HTERT RPE-1 (cell line): Measurements from ENCODE around the gene LPIN2.
"Not testable (repeated sequence)": the region's sequence is repeated elsewhere in the genome, so short reads cannot be mapped to it uniquely, and the experiment has no call there.

Experiments
- in situ Hi-C: fragments of 300-500 bp; cut with MboI; formaldehyde crosslinking; loops from 4 replicates; pipeline ENCODE4 v1.14.3; 2020; ENCODE audit warnings: low sequenced_read_pairs

LPIN2 gene

GRCh38 chr18:3008541-3008940 is 4.4 kb downstream of the LPIN2 start:
- in situ Hi-C loops = no loop called here

DNA sequence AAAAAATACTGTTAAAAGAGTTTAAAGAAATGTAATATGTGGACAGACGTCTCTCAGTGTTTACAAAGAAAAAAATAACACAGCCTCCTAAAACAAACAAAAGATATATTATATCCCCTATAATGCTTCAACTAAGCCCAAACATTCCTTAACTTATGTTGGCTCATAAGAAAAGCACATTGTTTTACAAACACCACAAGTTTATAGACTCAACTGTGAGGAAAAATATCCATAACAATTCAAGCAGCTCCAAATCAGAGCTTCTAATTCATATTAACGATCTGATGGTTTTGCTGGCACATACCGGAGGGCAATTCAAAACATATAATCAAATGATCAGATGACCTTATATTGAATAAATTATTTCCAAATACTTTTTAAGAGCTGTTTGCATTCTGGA is 5.5 kb downstream of the LPIN2 start:
- in situ Hi-C loops = no loop called here

- in situ Hi-C loops = no loop called here
These were observed 7.5 kb downstream of the LPIN2 start for GRCh38 chr18:3005462-3005861.

- in situ Hi-C loops = not testable (repeated sequence)
These were observed 9.2 kb downstream of the LPIN2 start for GRCh38 chr18:3003766-3004165.

GRCh38 chr18:3002732-3003131 is 10.2 kb downstream of the LPIN2 start:
- in situ Hi-C loops = no loop called here

DNA sequence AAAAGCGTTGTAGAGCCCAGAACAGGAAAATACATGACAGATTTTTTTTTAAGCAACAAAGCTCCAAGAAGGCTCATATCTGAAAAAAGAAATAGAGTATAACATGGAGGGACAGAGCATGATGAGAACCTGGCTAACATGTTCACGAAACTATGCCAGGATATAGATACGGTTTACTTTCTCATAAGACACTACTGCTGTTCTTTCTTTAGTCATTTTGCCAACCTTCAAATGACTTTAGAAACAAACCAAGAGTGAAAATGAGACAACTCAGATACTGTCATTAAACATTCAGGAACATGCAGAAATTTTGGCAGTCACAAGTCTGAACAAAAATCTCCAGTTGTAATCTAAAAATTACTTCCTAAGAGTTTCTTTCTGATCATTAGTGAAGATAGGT is 14.3 kb downstream of the LPIN2 start:
- in situ Hi-C loops = no loop called here

- in situ Hi-C loops = no loop called here
These were observed 14.9 kb downstream of the LPIN2 start for GRCh38 chr18:2997846-2998564.

DNA sequence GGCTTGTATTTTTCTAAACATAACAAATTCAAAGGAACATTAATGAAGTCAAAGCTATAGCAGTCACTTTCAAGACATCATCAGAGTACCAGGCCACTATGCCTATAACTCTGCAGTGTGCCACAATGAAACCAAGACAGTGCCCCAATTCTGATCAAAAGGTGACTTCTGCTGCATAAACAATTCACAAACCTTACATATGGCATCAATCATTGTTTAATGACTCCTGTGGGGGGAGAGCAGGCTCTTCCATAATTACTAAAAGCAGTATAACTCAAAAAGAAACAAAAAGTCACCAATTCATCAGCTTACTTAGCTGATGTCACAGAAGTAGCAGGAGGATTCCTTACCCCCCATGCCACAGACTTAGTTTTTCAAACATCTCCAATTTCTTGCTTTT is 15.5 kb downstream of the LPIN2 start:
- in situ Hi-C loops = no loop called here

GRCh38 chr18:2994603-2995432 is 18.1 kb downstream of the LPIN2 start:
- in situ Hi-C loops = no loop called here

DNA sequence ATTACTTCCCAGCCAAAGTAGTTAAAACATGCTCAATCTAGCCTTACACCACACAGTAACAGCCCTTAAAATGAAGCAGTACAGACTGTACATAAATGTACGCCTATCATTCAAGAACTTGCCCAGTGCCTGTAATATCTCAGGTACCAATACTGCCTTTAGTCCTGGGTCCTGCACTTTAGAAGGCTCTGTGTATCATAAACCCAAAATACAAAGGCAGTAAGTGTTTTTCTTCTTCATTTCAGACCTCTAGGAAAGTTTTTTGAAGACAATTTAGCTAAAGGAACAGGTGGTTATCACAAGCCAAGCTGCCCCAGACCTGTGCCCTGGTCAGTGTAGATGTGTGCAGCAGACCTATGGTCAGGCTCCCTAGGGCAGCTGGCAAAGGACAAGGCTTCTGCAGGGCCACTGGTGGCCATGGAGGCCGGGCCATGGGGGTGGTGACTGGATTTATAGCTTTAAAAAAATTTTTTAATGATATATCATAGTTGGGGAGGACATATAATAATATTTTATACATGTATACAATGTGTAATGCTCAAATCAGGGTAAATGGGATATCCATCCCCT is 18.8 kb downstream of the LPIN2 start:
- in situ Hi-C loops = no loop called here

DNA sequence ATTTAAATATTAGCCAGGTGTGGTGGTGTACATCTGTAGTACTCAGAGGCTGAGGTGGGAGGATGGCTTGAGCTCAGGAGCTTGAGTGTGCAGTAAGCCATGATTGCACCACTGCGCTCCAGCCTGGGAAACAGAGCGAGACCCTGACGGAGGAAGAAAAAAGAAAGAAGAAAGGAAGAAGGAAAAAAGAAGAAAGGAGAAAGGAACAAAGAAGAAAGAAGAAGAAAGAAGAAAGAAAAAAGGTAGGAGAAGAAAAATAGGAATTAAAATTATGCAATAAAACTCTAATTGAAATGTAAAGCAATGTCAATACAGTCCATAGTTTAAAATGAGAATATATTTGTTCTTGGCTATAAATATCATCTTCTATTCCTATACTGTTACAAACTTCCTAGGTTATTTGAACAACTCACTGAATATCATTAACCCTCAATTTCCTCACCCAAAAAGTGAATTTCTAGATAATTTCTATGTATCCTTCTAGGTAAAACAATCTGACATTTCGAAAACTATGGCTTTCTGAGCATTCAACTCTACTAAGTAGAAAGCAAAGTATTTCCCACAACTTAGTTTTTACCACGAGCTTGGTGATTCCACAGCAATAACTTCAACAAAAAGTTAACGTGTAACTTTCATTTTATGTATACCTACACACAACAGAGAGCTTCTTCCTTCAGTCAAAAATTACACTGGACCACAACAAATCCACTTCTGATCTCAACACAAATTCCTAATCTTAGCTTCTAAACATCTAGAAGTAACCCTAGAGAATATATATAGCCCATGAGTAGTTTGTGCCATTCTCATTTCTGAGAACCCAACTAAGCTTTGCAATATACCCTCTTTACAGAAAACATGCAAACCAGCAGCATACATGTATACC is 19.7 kb downstream of the LPIN2 start:
- in situ Hi-C loops = no loop called here

GRCh38 chr18:2990956-2991640 is 21.8 kb downstream of the LPIN2 start:
- in situ Hi-C loops = no loop called here

- in situ Hi-C loops = no loop called here
These were observed 24.8 kb downstream of the LPIN2 start for GRCh38 chr18:2987876-2988790.

DNA sequence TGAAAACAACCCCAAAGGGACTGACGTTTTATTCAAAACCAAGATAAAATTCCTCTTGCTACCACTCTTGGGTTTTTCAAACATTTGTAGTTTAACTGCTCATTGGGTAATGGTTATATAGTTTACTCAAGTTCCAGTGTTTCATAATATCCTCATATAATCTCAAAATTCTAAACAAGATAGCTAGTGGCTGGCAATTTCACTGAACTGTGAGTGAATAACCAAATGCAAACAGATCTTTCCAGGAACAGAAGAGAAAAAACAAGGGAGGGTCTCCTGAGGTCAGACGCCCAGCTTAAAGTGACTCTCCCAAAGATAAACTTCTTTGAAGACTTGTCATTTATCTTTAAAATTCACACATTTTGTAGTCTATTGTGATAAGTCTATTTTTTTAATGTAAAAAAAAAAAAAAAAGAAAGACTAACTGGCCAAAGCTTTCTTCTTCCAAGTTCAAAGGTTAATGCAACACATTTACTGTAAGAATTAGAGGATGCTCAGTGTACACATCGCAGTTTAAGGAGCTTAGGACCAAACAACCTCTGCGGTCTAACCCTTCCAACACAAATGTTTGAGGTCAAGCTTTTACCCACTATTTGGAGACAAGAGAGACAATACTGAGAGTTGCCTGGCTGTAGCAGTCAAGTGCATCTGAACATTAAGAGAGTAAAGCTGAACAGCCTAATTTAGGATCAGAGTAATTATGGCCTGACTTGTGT is 26.6 kb downstream of the LPIN2 start:
- in situ Hi-C loops = no loop called here

GRCh38 chr18:2985628-2986027 is 27.3 kb downstream of the LPIN2 start:
- in situ Hi-C loops = no loop called here

GRCh38 chr18:2984703-2985261 is 28.2 kb downstream of the LPIN2 start:
- in situ Hi-C loops = no loop called here

- in situ Hi-C loops = no loop called here
These were observed 28.9 kb downstream of the LPIN2 start for GRCh38 chr18:2984091-2984490.

- in situ Hi-C loops = no loop called here
These were observed 29.6 kb downstream of the LPIN2 start for GRCh38 chr18:2983296-2983695.
